Measurements from ENCODE around the gene IGSF1. TPM values are rescaled to one million over a fixed set of nuclear protein-coding genes. Genes with fewer than 3 reads are reported as not detected.

Gene IGSF1, protein sequence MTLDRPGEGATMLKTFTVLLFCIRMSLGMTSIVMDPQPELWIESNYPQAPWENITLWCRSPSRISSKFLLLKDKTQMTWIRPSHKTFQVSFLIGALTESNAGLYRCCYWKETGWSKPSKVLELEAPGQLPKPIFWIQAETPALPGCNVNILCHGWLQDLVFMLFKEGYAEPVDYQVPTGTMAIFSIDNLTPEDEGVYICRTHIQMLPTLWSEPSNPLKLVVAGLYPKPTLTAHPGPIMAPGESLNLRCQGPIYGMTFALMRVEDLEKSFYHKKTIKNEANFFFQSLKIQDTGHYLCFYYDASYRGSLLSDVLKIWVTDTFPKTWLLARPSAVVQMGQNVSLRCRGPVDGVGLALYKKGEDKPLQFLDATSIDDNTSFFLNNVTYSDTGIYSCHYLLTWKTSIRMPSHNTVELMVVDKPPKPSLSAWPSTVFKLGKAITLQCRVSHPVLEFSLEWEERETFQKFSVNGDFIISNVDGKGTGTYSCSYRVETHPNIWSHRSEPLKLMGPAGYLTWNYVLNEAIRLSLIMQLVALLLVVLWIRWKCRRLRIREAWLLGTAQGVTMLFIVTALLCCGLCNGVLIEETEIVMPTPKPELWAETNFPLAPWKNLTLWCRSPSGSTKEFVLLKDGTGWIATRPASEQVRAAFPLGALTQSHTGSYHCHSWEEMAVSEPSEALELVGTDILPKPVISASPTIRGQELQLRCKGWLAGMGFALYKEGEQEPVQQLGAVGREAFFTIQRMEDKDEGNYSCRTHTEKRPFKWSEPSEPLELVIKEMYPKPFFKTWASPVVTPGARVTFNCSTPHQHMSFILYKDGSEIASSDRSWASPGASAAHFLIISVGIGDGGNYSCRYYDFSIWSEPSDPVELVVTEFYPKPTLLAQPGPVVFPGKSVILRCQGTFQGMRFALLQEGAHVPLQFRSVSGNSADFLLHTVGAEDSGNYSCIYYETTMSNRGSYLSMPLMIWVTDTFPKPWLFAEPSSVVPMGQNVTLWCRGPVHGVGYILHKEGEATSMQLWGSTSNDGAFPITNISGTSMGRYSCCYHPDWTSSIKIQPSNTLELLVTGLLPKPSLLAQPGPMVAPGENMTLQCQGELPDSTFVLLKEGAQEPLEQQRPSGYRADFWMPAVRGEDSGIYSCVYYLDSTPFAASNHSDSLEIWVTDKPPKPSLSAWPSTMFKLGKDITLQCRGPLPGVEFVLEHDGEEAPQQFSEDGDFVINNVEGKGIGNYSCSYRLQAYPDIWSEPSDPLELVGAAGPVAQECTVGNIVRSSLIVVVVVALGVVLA (N-terminal part only)
- 3.0 TPM for total RNA-seq (ENCODE audit: unreplicated experiment)
- long read RNA-seq, partial matches to known transcripts = 2 of 4 reads
- long read RNA-seq, other reads (novel, unspliced or antisense) = 2 of 4 reads

DNA sequence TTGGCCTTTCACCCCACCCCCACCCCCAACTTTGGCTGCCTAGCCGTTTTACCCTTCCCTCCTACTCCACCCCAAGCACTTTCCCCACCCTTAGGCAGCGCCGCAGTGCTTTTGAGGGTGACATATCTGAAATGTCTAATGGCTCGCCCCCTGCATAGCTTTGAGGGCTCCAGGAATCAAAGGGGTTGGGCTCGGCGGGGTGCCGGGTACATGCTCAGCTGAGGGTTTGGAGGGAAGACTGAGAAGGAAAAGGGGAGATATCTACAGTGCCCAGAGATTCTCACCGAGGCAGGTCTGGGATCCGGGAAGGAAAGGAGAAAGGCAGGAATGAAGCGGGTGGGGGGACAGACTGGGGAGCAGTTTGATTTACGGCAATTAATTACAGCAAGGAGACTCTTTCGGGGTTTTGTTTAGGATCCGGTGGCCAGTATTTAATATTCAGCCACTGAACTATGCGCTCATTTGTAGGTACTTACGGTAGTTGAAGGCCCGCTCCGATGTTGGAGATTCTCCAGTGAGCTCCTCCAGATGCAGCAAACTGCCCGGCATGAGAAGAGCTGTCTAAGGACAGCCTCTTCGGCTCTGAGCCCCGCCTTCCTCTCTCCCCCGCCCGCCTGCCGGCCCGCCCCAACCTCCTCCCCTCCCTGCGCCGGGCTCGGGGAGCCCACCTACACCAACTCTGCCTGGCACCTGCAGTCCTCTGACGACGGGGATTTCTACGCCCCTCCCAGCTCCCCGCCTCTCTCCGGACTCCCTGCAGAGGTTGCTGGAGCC lies at the start of gene IGSF1:
TSS of gene IGSF1 (minus strand) at position 569 of the 774 bp plus-strand sequence. CDS start 2,632 bp downstream, outside the sequence.
- Mint-ChIP-seq H3K27ac (ENCODE audit: unreplicated experiment) (no peak within 1 kb of the TSS), H3K4me3 (ENCODE audit: unreplicated experiment) (peak within 1 kb of the TSS; percentile 85), H3K27me3 (ENCODE audit: unreplicated experiment) (no peaks in the 10 kb centered on the region), H3K36me3 (ENCODE audit: unreplicated experiment) (no peaks in the 10 kb centered on the region), H3K4me1 (ENCODE audit: low read depth, unreplicated experiment) (no peaks in the 10 kb centered on the region), H3K9me3 (ENCODE audit: unreplicated experiment) (no peaks in the 10 kb centered on the region)
- TF ChIP-seq, protein P1, sequence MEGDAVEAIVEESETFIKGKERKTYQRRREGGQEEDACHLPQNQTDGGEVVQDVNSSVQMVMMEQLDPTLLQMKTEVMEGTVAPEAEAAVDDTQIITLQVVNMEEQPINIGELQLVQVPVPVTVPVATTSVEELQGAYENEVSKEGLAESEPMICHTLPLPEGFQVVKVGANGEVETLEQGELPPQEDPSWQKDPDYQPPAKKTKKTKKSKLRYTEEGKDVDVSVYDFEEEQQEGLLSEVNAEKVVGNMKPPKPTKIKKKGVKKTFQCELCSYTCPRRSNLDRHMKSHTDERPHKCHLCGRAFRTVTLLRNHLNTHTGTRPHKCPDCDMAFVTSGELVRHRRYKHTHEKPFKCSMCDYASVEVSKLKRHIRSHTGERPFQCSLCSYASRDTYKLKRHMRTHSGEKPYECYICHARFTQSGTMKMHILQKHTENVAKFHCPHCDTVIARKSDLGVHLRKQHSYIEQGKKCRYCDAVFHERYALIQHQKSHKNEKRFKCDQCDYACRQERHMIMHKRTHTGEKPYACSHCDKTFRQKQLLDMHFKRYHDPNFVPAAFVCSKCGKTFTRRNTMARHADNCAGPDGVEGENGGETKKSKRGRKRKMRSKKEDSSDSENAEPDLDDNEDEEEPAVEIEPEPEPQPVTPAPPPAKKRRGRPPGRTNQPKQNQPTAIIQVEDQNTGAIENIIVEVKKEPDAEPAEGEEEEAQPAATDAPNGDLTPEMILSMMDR (IDR thresholded peaks at IDR 0.05; ENCODE audit: partially characterized antibody, unreplicated experiment) = no peak
- peak; percentile 40 for DNase-seq

DNA sequence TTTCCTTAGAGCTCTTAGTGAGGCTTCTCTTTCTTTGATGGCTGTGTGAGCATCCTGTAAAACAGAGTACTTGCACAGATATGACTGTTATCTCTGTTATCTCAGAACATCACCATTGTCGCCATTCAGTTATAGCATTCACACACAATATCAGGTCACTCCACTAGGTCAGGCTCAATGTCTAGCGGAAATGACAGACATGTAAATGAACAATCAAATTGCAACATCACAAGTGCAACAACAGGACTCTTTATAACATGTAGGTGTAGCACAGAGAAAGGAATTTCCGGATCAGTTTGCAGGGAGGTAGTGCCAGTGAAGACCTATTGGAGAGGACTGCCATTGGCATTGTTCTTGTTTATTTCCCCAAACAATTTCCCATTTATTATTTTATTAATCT lies 43.2 kb upstream of the IGSF1 start:
- peaks cover 7% of the 10 kb centered on the region for H3K27me3 Mint-ChIP-seq (ENCODE audit: unreplicated experiment)
- H3K36me3 Mint-ChIP-seq (ENCODE audit: unreplicated experiment) = no peaks in the 10 kb centered on the region
- peaks cover 18% of the 10 kb centered on the region for H3K4me1 Mint-ChIP-seq (ENCODE audit: low read depth, unreplicated experiment)
- no peak overlapping the region for H3K4me3 Mint-ChIP-seq (ENCODE audit: unreplicated experiment)
- no peak overlapping the region for H3K27ac Mint-ChIP-seq (ENCODE audit: unreplicated experiment)
- no peak for DNase-seq
- TF ChIP-seq, protein P1 (IDR thresholded peaks at IDR 0.05; ENCODE audit: partially characterized antibody, unreplicated experiment) = no peak
- peaks cover 3% of the 10 kb centered on the region for H3K9me3 Mint-ChIP-seq (ENCODE audit: unreplicated experiment)

DNA sequence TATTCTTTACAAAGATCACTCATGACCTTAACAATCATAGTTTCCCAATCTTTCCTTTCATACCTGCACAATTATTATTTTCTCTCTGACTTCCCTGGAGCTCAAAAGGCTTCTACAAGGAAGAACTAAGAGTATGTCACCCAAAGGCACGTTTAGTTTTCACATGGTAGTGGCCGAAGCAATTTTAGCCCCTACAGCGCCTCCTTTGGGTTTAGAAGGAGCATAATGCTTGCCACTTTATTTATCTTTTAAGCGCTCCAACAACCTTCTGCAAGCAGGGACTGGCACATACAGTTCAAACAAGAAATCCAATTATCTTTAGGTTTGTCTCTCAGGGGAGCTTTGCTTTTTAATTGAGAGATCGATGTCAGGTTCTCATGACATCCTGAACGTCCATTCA lies 42.0 kb upstream of the IGSF1 start:
- DNase-seq = no peak
- peaks cover 7% of the 10 kb centered on the region for H3K27me3 Mint-ChIP-seq (ENCODE audit: unreplicated experiment)

DNA sequence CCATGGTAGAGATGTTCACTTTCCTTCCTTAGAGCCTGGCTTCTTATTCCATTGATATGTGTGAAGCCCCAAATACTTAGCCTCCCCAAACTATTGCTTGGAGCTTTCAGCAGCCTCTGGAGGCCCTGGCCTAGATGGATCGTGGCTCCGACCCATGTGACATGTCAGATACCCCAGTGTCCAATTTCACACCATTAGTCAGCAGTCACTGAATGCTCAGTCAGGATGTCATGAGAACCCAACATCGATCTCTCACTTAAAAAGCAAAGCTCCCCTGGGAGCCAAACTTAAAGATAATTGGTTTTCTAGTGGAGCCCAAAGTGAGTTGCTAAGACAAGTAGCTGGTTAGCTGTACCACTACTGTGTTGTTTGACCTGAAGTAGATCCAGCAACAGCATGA lies 41.6 kb upstream of the IGSF1 start:
- Mint-ChIP-seq H3K9me3 (ENCODE audit: unreplicated experiment) (peaks cover 3% of the 10 kb centered on the region), H3K4me1 (ENCODE audit: low read depth, unreplicated experiment) (peaks cover 18% of the 10 kb centered on the region), H3K27me3 (ENCODE audit: unreplicated experiment) (peaks cover 7% of the 10 kb centered on the region), H3K27ac (ENCODE audit: unreplicated experiment) (no peak overlapping the region), H3K36me3 (ENCODE audit: unreplicated experiment) (peaks cover 11% of the 10 kb centered on the region), H3K4me3 (ENCODE audit: unreplicated experiment) (peak overlapping the region; percentile 42)
- DNase-seq = peak; percentile 19
- TF ChIP-seq, protein P1 (IDR thresholded peaks at IDR 0.05; ENCODE audit: partially characterized antibody, unreplicated experiment) = no peak

More for the DNA sequence above, 42.0 kb upstream of the IGSF1 start:
- Mint-ChIP-seq H3K27ac (ENCODE audit: unreplicated experiment) (no peak overlapping the region), H3K4me3 (ENCODE audit: unreplicated experiment) (peak overlapping the region; percentile 42), H3K36me3 (ENCODE audit: unreplicated experiment) (peaks cover 8% of the 10 kb centered on the region), H3K4me1 (ENCODE audit: low read depth, unreplicated experiment) (peaks cover 18% of the 10 kb centered on the region), H3K9me3 (ENCODE audit: unreplicated experiment) (peaks cover 3% of the 10 kb centered on the region)
- TF ChIP-seq, protein P1 (IDR thresholded peaks at IDR 0.05; ENCODE audit: partially characterized antibody, unreplicated experiment) = no peak
